Psoas muscle (tissue), 8 donors: ENCODE measurements around the gene ZDHHC18. TPM values are rescaled to one million over a fixed set of nuclear protein-coding genes. Genes with fewer than 3 reads are reported as not detected.

Experiments used
- ATAC-seq, 4 donors: fragments of 200-7000 bp; cut with Tn5 transposase; one replicate each; pipeline ENCODE4 v1.9.1; 2020; ENCODE audit warnings: moderate library complexity in 3 of 4, mild to moderate bottlenecking in 2 of 4
- DNase-seq, 2 donors: peaks; one replicate each; pipeline ENCODE4 v3.0.0-alpha.2; 2020
- H3K27ac ChIP-seq: fragments of 200-600 bp; one replicate; pipeline ENCODE4 v1.8.0; 2022
- H3K27me3 ChIP-seq, 3 donors: fragments of 200-600 bp in 1 of 3; one replicate each; pipeline versions ENCODE4 v1.6.1 to v1.8.0; 2013 to 2022; ENCODE audit warnings: low read length in 2 of 3, mild to moderate bottlenecking in 2 of 3, moderate library complexity in 1 of 3; ENCODE audit not compliant: insufficient read depth in 3 of 3
- H3K36me3 ChIP-seq, 2 donors: fragments of 200-600 bp in 1 of 2; one replicate each; pipeline versions ENCODE4 v1.6.1 to v1.8.0; 2013 to 2022; ENCODE audit warnings: low read depth in 1 of 2, mild to moderate bottlenecking in 1 of 2, moderate library complexity in 1 of 2; ENCODE audit not compliant: insufficient read depth in 1 of 2
- H3K4me1 ChIP-seq: fragments of 200-600 bp; one replicate; pipeline ENCODE4 v1.8.0; 2022
- H3K4me3 ChIP-seq: fragments of 200-600 bp; one replicate; pipeline ENCODE4 v1.8.0; 2022; ENCODE audit warnings: mild to moderate bottlenecking
- H3K9me3 ChIP-seq: fragments of 200-600 bp; one replicate; pipeline ENCODE4 v1.8.0; 2022
- WGBS, 3 donors: extraction: QIAGEN DNeasy Blood & Tissue Kit; methylation state at CpG; one replicate each; pipeline versions ENCODE4 v1.1.6 to v1.1.7; 2013; 5-methylcytosine and 5-hydroxymethylcytosine counted together
- intact Hi-C, 2 donors: fragments of 100-400 bp; cut with DNase I; formaldehyde crosslinking; loops; one replicate each; pipeline versions ENCODE4 v1.11.0 to v1.14.2; 2022
- polyA plus RNA-seq, 3 donors: library from polyadenylated mRNA; stranded (reverse); fragments of 200-250 nt; gene quantifications; one replicate each; pipeline ENCODE4 v1.2.3, GENCODE V29; 2013
- total RNA-seq, 4 donors: library from RNA; stranded (reverse); fragmentation: NEBNext Ultra II Directional in 2 of 4; extraction: Animal tissue kit (Norgen Biotek cat#: 25700) in 2 of 4; gene quantifications; one replicate each; pipeline versions ENCODE4 v1.2.1 to v1.2.4, GENCODE V29; 2021 to 2023
- TF ChIP-seq, protein P1 (sequence below): fragments of 200-600 bp; IDR thresholded peaks from one replicate; pipeline ENCODE4 v1.8.0; 2022; ENCODE audit warnings: antibody characterized with exemption
- donor health status: healthy with polysubstance abuse.
- donor health status: DM: no; HTN: no; CAD: no; lungs with moderate emphysema.
- donor health status: Bipolar disorder and iron deficiency.
- donor health status: healthy.
- donor health status: DM: yes; HTN: yes; CAD: no.
- donor health status: DM: no; HTN: no; CAD: no.
- donor health status: DM: no; HTN: no; CAD: no.
- donor health status: DM: yes; HTN: yes; CAD: no.

Gene ZDHHC18
- total and polyA plus RNA-seq, 7 donors, result 7.7 to 16.9 (median 10.8) TPM

DNA sequence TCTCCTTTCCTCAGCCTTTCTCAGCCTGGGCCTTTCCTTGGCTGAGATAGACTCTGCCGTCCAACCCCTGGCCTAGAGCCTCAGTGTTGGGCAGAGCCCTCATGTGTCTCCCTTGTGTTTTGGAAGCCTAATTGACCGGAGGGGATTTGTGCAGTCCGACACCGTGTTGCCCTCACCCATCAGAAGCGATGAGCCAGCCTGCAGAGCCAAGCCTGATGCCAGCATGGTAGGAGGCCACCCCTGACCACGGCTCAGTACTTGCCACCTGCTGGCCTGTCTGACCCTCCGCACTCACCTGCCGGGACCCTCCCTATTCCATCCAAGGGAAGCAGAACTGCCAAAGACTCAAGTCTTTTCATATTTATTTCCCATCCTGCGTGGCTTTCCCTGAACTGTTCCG lies 27.1 kb downstream of the ZDHHC18 start:
- Histone ChIP-seq H3K36me3 (peaks cover 5 to 80% of the 10 kb centered on the region in 2 donors), H3K27ac (peak overlapping the region; percentile 43), H3K27me3 (no peaks in the 10 kb centered on the region), H3K9me3 (no peaks in the 10 kb centered on the region), H3K4me1 (peaks cover 3% of the 10 kb centered on the region), H3K4me3 (no peak overlapping the region)
- ATAC-seq (no peak), DNase-seq (no peak)
- intact Hi-C loops, result loop anchor here (1.0 to 5.0 kb wide), 3 partner anchors 25 to 39 kb away; partner anchors contain the start of gene GPN2 (in 1 of the 2)
- 91 to 97% (median 94%) methylated on average over 10 of the region's 10 CpGs for WGBS, 3 donors
- TF ChIP-seq, protein P1, sequence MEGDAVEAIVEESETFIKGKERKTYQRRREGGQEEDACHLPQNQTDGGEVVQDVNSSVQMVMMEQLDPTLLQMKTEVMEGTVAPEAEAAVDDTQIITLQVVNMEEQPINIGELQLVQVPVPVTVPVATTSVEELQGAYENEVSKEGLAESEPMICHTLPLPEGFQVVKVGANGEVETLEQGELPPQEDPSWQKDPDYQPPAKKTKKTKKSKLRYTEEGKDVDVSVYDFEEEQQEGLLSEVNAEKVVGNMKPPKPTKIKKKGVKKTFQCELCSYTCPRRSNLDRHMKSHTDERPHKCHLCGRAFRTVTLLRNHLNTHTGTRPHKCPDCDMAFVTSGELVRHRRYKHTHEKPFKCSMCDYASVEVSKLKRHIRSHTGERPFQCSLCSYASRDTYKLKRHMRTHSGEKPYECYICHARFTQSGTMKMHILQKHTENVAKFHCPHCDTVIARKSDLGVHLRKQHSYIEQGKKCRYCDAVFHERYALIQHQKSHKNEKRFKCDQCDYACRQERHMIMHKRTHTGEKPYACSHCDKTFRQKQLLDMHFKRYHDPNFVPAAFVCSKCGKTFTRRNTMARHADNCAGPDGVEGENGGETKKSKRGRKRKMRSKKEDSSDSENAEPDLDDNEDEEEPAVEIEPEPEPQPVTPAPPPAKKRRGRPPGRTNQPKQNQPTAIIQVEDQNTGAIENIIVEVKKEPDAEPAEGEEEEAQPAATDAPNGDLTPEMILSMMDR, result no peak

DNA sequence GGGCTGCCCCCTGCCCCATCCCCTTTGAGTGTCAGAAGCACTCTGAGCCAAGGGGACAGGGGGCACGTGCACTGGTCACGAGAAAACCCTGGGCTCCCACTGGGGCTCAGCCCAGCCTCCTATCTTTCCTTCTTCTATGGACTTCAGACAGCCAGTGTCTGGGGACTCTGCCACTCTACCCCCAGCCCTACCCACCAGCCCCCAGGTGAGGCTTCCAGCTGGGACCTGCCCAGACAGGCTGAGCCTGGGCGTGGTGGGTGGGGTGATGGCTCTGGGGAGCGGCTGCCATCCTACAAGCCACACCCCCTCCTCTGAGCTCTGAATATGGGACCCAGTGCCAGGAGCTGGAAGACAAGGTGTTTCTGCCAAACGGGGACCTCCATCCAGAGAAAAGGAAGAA lies 28.4 kb downstream of the ZDHHC18 start:
- TF ChIP-seq, protein P1, result no peak
- intact Hi-C loops, result loop anchor here in 1 of 2 donors (5.0 kb wide), 1 partner anchor 37 kb away; the partner anchor contains the start of gene GPN2
- Histone ChIP-seq H3K27me3 (no peaks in the 10 kb centered on the region), H3K27ac (no peak overlapping the region), H3K4me1 (peaks cover 4% of the 10 kb centered on the region), H3K36me3 (peaks cover 5 to 67% of the 10 kb centered on the region in 2 donors), H3K9me3 (no peaks in the 10 kb centered on the region), H3K4me3 (no peak overlapping the region)
- ATAC-seq, result no peak
- 82 to 86% (median 84%) methylated on average over 5 of the region's 5 CpGs for WGBS, 3 donors
- DNase-seq, result no peak

DNA sequence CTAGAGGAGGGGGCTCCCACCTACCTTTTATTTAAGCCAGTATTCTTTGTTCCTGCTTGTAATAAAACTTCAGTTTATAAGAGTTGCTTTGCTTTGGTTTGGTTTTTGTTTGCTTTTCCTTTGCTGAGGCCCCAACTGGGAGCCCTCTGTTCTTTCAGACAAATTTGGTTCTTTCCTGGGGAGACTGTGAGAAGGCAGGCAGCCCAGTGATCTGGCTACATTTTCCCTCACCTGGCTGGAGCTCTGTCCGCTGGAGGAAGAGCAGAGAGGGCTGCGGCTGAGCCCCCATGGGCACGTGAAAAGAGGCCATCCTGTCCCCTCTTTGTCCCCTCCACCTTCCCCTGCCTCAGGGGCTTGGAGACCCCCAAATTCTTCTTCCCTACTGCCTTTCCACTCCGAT lies 29.1 kb downstream of the ZDHHC18 start:
- 93 to 95% (median 93%) methylated on average over 4 of the region's 4 CpGs for WGBS, 3 donors
- Histone ChIP-seq H3K36me3 (peaks cover 5 to 60% of the 10 kb centered on the region in 2 donors), H3K9me3 (no peaks in the 10 kb centered on the region), H3K4me1 (peaks cover 4% of the 10 kb centered on the region), H3K4me3 (no peak overlapping the region), H3K27me3 (no peaks in the 10 kb centered on the region), H3K27ac (no peak overlapping the region)
- DNase-seq, result no peak
- ATAC-seq, result no peak
- intact Hi-C loops, result no loop called here
- TF ChIP-seq, protein P1, result no peak

DNA sequence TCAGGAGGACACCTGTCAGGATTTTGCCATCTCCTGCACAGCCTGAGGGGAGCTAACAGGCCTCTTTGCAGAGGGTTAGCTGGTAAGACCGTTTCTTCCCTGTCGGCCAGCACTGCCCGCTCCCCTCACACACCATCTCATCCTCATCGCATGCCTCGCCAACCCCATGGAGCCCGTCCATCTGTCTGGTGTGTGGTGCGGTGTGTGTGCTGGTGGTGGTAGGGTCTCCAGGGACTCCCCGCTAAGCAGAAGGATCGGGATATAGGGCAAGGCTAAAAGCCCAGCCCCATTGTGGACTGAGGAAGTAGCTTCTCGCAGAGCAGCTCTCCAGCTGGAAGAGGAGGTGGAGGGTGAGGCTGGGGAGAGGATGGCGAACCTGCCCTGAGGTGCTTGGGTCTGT lies 29.7 kb downstream of the ZDHHC18 start:
- Histone ChIP-seq H3K27me3 (no peaks in the 10 kb centered on the region), H3K9me3 (no peaks in the 10 kb centered on the region), H3K36me3 (peaks cover 5 to 54% of the 10 kb centered on the region in 2 donors), H3K4me3 (no peak overlapping the region), H3K4me1 (peaks cover 4% of the 10 kb centered on the region), H3K27ac (no peak overlapping the region)
- TF ChIP-seq, protein P1, result no peak
- ATAC-seq, result no peak
- 86 to 89% (median 87%) methylated on average over 11 of the region's 11 CpGs for WGBS, 3 donors
- peak in 1 of 2 donors; percentile 19 for DNase-seq
- intact Hi-C loops, result no loop called here
